Endometrium (tissue), 2 donors: ENCODE measurements around the gene LIMS2.

ENCODE experiments used
- FAIRE-seq: peaks from 2 replicates; lab custom pipeline; 2012; peaks lifted over from hg19 to GRCh38; lab: Jason Lieb, UNC
- donor health status: control.
- donor health status: control.

LIMS2 gene

DNA sequence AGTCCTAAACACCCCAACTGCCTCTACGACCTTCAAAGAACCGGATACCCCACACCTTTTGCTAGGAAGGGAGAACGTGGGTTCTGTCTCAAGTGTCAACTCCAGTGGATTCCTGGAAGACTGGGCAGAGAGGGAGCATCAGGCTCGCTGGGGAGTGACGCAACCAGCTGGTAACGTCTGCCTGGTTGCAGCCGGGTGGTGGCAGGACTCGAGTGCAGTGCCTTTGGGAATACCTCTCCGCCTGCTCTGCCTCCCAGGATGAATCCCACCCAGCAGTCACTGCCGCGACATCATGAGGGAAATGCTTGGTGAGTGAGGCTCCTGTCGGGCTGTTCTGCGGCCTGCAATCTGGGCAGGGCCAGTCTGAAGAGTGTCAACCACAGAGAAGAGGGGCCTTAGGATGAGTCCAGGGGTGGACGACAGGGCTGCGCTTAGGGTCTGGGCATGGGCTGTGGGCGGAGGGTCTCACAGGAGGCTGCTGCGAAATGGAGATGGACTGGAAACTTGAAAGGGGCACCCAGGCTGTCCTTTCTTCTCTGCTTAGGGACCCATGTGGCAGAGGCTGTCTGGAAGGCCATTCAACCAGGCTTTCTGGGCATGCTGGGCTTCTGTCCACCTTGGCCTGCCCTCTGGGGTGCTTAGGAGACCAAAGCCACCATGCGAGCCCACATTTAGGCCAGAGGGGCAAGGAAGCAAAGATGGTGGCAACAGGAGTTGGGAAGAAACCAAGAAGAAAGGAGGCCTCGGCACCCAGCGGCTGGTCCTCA is 16.5 kb downstream of the LIMS2 start:
- no peak for FAIRE-seq

GRCh38 chr2:127658146-127658545 is 17.2 kb downstream of the LIMS2 start:
- FAIRE-seq = no peak

DNA sequence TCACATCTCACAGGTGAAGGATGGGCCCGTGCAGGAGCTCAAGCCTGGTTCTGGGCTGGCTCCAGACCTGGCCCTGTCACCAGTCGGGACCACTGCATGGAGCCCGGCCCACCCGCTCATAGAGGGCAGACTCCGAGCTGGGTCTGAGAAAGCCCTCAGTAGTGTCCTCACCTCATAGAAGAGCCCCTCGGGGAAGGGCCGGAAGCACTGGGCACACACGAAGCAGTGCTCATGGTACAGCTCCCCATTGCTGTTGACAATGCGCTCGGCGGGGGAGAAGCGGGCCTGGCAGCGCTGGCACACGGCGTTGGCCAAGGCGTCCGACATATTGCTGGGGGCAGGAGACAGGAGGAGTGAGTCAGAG is 18.1 kb downstream of the LIMS2 start:
- FAIRE-seq = no peak

DNA sequence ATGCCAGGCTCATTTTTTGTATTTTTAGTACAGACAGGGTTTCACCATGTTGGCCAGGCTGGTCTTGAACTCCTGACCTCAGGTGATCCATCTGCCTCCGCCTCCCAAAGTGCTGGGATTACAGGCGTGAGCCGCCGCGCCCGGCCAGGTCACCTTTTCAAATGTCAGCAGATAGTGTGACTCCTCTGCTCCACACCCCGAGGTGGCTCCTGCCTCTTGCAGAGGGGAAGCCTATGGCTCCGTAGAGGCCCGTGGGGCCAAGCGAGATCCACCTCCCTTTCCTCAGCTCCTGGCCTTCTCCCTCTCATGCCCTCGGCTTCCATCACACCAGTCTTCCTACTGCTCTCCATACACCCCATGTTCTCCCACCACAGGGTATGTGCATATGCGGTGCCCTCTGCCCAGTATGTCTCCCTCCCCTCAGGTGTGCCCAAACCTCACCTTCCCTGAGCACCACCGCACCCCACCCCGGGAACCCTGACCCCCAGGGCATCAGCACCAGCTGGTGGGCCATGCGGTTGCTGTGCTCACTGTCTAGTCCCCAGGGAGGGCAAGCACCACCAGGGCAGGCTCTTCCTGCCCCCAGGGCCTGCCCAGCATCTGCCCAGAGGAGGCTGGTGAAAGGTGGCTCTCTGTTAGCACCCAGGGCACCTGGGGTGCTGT is 18.6 kb downstream of the LIMS2 start:
- FAIRE-seq = no peak

DNA sequence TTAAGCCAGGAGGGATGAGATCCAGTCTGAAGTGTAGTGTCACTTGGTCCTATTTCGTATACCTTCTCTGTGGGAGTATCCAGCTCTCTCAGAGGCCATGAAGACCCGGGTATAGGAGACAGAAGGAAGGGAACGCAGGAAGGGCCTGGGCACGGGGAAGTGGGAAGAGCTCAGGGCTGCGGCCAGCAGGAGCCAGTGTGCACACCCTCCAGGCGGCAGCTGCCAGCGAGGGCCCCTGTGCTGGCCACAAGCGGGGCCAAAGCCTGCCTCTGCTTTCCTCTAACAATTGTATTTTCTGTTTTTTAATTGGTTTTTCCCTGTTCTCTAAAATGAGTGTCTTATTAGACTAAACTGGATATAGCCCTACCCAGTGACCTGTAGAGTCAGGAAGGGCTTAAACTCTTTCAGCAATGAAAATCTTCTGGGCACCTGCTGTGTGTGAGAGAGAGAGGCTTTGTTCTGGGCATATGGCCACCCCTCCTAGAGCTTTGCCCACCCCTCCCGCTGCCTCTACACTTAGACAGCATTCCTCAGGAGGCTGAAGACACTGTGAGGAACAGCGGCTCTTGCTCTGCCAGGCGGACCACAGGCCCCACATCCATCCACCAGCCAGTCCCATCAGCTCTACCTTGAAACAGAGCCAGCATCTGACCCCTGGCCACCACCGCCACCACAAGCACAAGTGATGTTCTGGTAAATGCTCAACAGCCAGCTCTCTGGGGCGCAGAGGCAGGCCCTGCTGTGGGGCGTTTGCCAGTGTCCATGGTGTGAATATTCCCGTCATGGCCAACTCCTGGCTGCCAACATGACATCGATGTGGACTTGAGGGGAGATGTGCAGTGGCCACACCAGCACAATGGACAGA is 19.9 kb downstream of the LIMS2 start:
- FAIRE-seq = no peak

DNA sequence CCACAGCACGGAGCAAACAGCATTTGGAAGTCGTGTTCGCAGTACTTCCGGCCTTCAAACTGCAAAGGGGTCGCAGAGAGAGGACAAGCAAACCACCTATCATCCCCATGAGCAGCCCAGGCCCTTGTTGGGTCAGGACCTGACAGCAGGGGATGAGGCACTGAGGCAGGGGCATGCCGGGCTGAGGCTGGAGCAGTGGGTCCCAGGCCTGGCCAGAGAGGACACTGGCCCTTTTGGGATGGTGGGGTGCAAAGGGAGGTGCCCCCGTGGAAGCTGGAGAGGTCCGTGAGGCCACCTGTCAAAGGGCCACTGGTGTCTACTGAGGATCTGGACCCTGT is 20.5 kb downstream of the LIMS2 start:
- FAIRE-seq = no peak

DNA sequence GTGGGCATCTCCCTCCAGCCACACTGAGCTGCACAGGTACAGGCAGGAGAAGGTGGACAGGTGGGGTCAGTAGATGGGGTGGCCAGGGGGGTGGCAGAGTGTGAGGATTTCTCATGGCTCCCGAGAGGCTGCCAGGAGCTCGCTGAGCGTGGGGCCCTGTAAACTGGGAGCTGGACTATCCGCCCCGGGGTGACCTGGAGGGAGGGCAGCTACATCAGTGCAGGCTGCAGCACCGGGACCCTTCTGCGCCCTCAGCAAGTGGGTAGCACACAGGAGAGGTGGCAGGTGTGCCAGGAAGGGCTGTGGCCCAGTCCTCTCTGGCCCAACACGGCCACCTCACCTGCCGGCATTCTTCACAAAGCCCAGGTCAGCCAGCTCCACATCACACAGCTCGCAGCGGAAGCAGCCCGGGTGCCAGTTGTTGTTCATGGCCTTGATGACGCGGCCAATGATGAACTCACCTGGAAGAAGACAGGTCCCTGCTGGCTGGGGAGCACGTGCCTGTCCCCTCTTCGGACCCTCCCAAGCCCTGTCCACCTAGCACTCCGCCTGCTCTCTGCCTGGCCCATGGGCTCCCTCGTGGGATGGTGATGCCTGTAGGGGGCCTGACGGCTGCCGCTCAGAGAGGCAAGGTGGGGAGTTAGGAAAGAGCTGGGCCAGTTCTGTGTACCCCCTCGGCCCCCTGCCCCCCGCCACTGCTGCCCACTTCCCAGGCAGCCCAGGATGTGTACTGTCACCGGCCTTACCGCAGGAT is 21.1 kb downstream of the LIMS2 start:
- FAIRE-seq = no peak

GRCh38 chr2:127653421-127654083 is 21.8 kb downstream of the LIMS2 start:
- FAIRE-seq = no peak

DNA sequence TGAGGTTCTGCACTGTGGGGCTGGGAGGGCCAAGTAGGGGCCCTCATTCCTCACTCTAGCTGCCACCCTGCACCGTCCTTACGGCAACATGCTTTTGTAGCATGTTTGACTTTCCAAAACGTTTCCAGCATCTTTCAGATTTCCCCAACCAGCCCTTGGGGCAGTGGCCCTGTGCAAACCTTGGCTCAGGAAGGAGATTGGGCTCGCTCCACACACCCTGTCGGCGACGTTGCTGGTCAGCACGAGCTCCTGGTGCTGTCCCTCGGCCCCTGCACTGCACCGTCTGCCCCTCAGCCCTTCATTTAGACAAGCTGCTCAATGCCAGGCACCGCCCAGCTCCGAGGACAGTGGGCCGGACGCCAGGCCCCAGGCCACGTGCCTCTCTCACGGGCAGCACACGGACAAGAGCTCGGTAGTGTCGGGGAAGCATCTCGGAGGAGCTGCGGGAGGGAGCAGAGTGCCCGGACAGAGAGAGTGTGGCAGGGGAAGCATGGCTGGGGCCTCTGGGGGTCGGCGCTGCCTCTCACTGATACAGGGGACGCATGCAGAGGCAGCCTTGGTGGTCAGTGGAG is 22.5 kb downstream of the LIMS2 start:
- FAIRE-seq = no peak

GRCh38 chr2:127651971-127652550 is 23.3 kb downstream of the LIMS2 start:
- FAIRE-seq = no peak

DNA sequence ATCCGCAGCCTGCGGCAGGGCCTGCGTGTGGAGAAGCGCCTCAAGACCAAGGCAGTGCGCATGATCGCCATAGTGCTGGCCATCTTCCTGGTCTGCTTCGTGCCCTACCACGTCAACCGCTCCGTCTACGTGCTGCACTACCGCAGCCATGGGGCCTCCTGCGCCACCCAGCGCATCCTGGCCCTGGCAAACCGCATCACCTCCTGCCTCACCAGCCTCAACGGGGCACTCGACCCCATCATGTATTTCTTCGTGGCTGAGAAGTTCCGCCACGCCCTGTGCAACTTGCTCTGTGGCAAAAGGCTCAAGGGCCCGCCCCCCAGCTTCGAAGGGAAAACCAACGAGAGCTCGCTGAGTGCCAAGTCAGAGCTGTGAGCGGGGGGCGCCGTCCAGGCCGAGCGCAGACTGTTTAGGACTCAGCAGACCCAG is 23.9 kb downstream of the LIMS2 start:
- FAIRE-seq = no peak

- FAIRE-seq = no peak
Measured at GRCh38 chr2:127650785-127651380, 24.4 kb downstream of the LIMS2 start.

- FAIRE-seq = no peak
Measured at GRCh38 chr2:127650041-127650784, 25.1 kb downstream of the LIMS2 start.

- no peak for FAIRE-seq
Measured at GRCh38 chr2:127649684-127650040, 25.7 kb downstream of the LIMS2 start.

DNA sequence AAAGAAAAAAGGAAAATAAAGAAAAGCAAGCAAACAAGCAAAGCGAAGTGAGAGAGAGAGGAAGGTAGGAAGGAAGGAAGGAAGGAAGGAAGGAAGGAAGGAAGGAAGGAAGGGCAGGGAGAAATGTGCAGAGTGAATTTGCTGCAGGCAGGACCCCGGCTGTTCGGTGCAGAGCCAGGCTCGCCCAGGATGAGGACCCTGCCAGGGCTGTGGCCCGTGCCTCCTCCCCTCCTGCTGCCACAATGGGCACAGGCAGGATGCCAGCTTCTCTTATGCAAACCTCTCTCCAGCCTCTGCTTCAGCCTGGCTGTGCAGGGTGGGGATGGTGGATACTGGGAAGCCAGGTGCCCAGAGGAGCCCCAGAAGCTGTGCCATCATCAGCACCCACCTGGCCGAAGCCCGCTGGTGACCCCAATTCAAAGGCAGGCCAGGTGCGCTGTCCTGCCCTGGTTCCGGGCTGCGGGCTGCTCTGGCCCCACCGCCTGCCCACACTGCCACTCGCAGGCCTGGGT is 26.2 kb downstream of the LIMS2 start:
- no peak for FAIRE-seq

- FAIRE-seq = no peak
Measured at GRCh38 chr2:127648321-127648720, 27.0 kb downstream of the LIMS2 start.

DNA sequence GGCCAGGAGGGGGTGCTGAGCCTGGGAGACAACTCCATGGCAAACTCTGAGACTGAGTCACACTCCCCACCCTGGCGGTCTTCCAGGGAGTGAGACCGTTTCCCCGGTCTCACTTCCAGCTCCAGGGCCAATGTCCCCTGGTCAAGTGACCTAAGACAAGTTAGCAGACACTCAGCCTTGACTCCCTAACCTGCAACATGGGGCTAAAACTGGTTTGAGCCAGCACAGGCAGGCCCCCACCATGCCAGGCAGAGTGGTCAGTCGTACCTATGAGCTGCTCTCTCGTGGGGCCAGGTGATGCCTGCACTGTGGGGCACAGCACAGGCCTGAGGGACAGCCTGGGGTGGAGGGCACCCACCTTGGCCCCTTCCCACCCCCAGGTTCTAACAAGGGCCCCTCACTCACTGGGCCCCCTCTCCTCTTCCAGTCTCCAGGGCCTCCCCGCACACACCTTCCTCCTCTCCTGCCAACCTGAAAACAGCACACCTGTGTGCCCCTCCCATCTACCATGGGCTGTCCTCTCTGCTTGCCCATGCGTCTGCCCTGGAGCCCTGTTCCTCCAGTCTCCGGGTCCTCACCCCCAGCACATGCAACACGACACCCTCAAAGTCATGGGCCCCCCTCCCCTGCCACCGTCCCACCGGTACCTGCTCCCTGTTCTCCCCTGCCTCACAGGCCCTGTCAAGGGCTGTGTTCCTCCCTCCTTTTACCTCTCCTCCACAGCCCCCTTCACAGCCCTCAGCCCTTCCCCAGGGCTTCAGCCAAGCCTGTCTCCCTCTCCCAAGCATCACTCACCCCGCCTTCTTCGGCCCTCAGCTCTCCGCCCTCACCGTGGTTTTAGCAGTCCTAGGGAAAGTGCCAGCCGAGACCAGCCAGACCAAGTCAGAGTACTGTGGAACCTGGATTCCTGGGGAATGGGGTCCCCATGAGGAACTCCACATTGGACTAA is 27.8 kb downstream of the LIMS2 start:
- FAIRE-seq = no peak

GRCh38 chr2:127646487-127647241 is 28.7 kb downstream of the LIMS2 start:
- no peak for FAIRE-seq
